Inferior parietal cortex (tissue), 1 donor: ENCODE measurements around the gene ARHGDIG.
A peak's percentile ranks its signal among the peaks of the same experiment; 100 is the strongest.

Source experiments
- DNase-seq: peaks from one replicate; pipeline ENCODE4 v3.0.0-alpha.2; 2016; ENCODE audit errors: extremely low spot score

ARHGDIG gene

GRCh38 chr16:296806-297510 is 16.6 kb downstream of the ARHGDIG start:
- DNase-seq, result no peak

DNA sequence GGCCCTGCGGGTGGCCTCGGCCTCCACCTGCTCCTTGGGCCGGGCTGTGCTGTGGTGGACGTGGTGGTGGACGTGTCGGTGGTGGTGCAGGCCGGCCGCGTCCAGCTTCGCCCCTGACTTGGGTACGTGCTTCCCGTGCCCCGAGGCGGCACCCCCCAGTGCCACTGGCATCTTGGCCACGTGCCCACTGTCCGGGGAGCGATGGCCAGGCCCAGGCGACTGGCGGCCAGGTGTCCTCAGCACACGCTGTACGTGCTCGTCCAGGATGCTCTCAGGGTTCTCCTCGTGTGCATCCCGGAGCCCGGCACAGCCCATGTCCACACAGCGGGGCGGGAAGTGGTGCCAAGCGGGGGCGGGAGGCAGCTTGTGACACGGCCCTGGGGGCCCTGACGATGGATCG is 17.4 kb downstream of the ARHGDIG start:
- no peak for DNase-seq

- DNase-seq, result no peak
Measured at GRCh38 chr16:301235-301634, 20.8 kb downstream of the ARHGDIG start.

DNA sequence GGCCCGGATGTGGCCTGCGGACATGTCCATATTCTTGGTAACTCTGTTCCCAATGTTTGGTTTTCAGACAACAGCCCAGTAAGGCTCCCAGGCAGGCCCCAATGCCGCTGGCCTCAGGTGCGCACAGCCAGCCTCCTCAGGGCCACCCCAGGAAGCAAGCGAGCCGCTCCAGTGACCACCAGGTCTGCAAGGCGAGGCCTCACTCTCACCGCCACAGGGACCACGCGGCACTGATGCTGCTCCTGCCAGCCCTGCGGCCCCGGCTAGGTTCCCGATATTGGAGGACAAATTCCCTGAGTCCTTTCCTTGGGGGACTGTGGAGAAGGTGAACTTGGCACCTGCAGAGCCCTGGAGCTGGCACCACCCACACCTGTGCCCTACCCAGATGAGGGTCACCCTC is 21.6 kb downstream of the ARHGDIG start:
- no peak for DNase-seq

DNA sequence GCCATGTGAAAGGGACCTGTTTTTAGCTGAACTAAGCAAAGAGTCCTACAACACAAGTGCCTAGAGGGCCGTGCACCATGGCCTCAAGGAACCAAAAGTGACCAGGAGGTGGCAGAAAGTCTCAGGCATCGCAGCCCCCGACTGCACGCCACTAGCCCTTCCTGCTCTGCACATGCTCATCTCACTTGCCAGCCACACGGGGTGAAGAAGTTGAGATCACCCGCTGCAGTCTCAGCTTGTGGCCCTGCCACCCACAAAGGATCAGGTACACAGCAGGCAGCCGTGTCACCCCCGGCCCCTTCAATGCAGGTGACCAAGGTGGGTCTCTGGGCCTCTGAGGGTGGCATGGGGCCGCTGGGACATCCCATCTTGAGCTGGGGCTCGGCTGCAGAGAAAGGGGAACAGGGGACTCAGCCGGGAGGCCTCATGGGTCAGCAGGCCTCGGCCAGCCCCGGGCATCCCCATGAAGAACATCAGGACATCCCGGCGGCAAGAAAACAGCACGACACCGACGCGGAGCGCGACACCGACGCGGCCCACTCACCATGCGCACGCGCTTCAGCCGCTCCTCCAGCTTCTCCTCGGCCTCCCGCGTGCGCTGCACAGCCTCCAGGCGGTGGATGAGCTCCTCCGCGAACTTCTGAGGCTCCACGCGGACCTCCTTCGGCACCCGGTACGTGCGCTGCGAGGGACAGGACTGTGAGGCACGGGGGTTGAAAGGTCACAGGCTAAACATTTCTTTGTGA is 23.5 kb downstream of the ARHGDIG start:
- DNase-seq, result no peak

DNA sequence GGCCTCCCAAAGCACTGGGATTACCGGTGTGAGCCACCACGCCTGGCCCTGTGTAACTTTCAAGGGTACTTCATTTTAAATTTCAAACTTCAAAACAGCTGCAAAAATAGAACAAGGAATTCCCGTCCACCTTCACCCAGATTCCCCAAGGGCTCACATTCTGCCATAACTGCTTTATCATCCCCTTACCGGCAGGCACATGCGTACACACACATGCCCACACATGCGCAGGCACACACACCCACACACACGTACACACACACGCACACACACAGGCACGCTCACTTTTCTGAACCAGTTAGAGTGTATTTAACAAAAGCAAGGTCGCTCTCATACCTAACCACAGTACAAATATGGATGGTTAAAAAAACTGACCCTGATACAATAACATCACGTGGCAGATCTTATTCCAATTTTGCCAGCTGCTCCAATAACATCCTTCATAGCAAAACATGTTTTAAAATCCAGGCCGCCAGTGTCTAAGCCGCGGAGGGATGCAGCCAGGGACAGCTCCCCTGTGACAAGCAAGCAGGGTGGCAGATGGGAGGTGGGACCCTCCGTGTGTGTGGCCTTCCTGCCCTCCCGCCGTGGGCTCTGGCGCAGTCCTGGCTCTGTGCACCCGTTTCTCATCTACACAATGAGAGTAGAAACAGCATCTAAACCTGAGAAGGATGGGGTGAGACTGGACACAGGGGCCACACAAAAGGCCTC is 25.7 kb downstream of the ARHGDIG start:
- DNase-seq, result peak; percentile 32

DNA sequence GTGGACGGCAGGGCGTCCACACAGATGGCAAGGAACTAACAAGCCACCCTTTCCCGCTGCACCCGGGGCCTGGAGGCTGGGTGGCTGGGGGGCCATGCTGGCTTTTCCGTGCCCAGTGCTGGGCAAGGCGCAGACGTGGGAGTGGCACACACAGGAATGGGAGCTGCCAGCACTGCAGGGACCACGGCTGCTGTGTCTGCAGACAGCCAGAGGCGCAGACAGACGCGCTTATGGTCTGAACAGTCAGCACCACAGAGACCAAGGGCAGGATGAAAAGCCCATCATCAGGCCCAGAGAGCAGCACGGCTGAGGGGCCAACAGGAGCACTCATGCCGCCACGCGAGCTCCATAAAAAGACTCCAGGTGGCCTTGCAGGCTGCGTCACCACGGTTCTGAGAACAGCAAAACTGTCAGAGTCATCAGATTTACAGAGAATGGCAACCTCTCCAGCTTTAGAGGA is 26.6 kb downstream of the ARHGDIG start:
- peak; percentile 29 for DNase-seq

GRCh38 chr16:307691-308312 is 27.4 kb downstream of the ARHGDIG start:
- DNase-seq, result no peak

DNA sequence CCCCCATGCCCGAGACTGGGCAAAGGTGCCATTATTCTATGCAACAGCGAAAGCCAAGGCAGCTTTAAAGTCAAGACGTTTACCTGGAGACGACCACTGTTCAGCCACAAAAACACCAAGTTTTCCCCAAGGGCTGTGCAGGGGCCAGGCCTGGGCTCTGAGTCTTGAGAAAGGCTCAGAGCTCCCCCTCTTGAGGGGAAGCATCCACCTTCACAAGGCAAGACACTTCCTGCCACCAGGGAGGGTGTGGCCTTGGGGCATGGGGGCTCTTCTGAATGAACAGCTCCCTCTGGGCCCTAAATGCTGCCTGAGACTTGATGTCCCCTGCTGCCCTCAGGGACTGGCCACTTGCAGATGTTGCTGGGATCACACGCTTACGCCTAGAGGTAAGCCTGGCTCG is 29.1 kb downstream of the ARHGDIG start:
- DNase-seq, result no peak

- no peak for DNase-seq
Measured at GRCh38 chr16:311725-312124, 31.3 kb downstream of the ARHGDIG start.

- no peak for DNase-seq
Measured at GRCh38 chr16:314351-314750, 34.0 kb downstream of the ARHGDIG start.

DNA sequence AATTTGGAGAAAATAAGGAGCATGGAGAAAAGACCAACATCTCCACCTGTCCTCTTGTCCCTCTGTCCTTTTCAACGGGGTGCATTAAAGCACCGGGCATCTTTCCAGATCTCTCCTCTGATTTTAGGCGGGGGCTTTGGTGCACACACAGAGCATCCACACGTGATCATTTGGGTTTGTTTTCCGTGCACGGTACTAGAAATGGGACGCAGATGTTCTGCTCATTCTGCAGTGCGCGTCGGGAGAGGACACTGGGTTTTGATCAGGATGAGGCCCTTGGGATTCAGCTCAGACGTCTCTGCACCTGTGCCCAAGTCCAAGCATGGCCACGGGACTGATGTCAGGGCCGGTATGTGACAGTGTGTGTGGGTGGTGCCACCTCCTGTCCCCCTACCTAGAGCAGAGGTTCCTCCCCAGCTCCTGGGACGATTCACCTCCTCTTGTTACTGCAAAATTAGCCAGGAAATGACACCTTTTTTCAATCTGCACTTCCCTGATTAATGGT is 34.5 kb downstream of the ARHGDIG start:
- no peak for DNase-seq

GRCh38 chr16:316741-317464 is 36.5 kb downstream of the ARHGDIG start:
- no peak for DNase-seq

DNA sequence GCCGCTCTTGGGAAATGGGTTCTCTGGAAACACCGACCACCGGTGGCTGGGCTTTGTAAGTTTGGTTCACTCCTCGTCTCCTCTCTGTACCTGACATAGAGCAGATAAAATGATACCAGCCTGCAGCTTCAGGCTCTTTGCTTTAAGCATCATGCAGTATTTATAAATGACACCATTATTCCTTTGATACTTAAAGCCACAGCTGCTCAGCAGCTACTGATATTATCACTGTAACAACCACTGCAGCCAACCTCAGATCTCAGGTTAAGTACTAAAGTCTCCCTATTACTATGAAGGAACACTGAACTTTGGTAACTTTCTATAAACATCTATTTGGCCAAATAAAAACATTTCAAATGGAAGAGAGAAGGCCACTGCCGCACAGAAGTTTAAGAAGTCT is 37.2 kb downstream of the ARHGDIG start:
- no peak for DNase-seq

- no peak for DNase-seq
Measured at GRCh38 chr16:318628-319027, 38.2 kb downstream of the ARHGDIG start.

DNA sequence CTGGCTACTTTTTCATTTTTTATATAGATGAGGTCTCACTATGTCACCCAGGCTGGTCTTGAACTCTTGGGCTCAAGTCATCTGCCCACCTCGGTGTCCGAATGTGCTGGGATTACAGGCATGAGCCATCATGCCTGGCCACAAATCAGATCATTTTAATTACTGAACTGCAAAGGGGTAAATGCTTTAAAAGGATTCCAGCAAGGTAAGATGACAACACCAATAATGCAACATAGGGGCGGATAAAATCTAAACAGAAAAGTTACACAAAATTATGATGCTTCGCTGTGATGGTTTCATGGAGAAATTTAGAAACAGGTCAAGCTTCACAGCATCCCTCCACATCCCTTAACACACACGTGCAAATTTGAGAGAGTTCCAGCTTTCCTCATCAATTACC is 39.8 kb downstream of the ARHGDIG start:
- no peak for DNase-seq

DNA sequence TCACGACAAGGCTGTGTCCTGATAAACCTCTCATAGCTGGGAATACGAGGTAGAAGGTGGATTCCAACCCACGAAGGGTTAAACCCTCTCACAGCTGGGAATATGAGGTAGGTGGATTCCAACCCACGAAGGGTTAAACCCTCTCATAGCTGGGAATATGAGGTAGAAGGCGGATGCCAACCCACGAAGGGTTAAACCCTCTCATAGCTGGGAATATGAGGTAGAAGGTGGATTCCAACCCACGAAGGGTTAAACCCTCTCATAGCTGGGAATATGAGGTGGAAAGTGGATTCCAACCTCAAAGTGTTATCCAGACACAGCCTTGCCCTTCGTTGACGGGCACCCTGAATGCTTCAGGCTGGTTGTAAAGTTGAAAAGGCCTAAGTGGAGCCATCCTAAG is 41.1 kb downstream of the ARHGDIG start:
- no peak for DNase-seq

DNA sequence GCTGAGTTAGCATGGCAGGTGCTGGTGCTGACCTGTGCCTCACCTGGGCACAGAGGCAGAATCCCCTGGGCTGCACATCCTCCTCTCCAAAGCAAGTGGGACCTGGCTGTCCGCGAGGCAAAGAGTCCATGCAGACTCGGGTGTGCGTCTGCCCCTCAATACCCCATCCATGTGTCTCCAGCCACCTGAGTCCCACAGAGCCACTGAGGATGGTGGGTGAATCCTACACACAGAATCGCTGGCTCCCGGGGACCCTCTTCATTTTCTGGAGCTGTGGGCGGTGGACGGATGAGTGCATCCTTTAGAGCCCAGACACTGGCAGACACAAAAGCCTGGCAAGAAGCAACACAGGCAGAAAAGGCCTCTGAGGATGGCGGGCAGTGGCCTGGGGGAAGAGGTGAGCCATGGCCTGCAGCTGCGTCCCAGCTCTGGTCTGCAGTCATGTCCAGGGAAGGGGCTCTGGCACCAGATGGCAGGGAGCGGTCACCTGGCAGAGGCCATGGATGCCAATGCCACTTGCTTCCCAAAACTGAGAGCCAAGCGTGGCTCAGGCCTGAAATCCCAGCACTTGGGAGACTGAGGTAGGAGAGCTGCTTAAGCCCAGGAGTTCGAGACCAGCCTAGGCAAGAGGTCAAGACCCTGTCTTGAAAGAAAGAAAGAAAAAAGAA is 42.2 kb downstream of the ARHGDIG start:
- no peak for DNase-seq

GRCh38 chr16:324201-324450 is 43.7 kb downstream of the ARHGDIG start:
- DNase-seq, result no peak

GRCh38 chr16:324451-325334 is 44.3 kb downstream of the ARHGDIG start:
- DNase-seq, result no peak
